T-helper 1 cell (primary cell): ENCODE results near the gene PDF.
A peak's percentile ranks its signal among the peaks of the same experiment; 100 is the strongest.

Source experiments
- DNase-seq, 5 donors: peaks; one replicate each; pipeline ENCODE4 v3.0.0-alpha.2; 2012 to 2020

The PDF gene

DNA sequence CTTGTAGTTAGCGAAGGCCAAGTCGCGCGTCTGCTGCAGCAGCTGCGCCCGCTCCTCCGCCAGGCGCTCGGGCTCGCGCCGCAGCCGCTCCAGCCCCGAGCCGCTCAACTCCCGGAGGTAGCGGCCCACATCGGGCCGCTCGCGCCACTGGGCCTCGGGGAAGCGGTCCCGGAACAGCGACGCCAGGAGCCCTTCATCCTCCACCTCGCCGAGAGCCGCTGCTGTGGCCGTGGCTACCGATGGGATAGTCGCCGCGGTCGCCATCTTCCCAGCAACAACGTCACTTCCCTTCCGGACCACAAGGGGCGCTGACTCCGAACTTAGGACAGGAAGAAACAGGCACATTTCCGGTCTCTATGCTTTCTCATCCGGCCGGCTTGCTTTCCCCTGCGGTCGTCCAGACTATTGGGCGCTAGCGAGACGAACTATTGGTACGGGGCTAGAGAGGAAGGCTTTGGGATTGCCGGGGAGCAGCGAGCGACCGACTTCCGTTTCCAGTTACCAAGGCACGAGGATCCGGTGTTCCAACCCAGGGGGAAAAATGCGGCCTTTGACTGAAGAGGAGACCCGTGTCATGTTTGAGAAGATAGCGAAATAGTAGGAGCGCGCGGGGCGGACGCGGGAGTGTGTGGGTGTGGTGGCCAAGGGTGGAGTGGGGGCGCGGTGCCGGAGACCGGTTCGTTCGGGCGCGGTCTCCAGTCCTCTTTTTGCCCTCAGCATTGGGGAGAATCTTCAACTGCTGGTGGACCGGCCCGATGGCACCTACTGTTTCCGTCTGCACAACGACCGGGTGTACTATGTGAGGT lies 9.1 kb upstream of the PDF start, which contains the start of the genes COG8 and NIP7:
Gene COG8 (minus strand): TSS at position 276 of the 806 bp plus-strand sequence. CDS start 12 bp downstream, at position 264.
Gene NIP7 (plus strand): TSS at position 484 of the 806 bp plus-strand sequence. CDS start 58 bp downstream, at position 542.
- peak; percentile 78 to 94 (median 86) for DNase-seq

DNA sequence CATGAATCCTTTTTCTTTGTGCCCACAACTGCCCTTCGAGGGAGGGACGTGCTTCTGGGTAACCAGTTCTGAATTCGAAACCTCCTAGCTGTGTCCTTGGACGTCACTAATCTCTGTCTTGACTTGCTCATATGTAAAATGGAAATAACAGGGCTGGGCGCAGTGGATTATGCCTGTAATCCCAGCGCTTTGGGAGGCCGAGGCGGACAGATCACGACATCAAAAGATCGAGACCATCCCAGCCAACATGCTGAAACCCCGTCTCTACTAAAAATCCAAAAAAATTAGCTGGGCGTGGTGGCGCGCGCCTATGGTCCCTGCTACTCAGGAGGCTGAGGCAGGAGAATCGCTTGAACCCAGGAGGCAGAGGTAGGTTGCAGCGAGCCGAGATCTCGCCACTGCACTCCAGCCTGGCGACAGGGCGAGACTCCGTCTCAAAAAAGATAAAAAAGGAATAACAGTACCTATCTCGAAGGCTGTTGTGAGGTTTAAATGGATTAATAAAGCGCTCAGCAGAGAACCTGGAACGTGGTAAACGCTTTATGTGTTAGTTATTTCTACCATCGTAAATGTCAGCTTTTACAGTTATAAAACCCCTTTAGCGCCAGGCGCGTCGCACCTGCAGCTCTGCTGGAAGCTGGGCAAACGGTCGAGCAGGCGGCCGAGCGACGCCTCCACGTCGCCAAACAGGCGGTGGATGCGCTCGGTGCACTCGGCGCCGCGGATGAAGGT lies 8.3 kb upstream of the PDF start:
- no peak for DNase-seq

GRCh38 chr16:69334696-69335095 lies 4.3 kb upstream of the PDF start:
- no peak for DNase-seq

GRCh38 chr16:69329369-69330285 lies 761 bp downstream of the PDF start:
- peak in 4 of 5 donors; percentile 29 to 56 (median 44) for DNase-seq

DNA sequence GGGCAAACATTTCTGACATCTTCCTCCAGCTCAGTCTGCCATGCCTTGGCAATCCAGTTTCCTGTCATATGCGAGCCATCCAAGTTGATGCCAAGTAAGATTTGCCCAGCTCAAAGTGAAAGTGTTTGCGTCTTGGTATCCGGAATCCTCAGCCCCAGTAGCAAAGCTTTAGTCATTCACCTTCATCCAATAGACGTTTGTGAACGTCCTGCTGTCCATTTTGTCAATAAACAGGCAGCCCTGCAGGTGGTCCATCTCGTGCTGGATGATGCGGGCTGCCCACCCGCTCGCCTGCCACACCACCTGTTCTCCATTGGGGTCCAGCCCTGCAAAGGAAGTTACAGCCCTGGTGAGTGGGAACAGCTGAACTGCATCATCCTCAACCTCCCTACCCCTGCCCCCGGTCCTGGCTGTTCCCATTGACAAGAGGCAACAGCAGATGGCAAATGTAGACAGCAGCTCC lies 1.5 kb downstream of the PDF start:
- DNase-seq: peak in 1 of 5 donors; percentile 54

- no peak for DNase-seq
Measured at GRCh38 chr16:69327585-69328310, 2.6 kb downstream of the PDF start.

GRCh38 chr16:69326172-69326873 lies 4.1 kb downstream of the PDF start:
- no peak for DNase-seq

DNA sequence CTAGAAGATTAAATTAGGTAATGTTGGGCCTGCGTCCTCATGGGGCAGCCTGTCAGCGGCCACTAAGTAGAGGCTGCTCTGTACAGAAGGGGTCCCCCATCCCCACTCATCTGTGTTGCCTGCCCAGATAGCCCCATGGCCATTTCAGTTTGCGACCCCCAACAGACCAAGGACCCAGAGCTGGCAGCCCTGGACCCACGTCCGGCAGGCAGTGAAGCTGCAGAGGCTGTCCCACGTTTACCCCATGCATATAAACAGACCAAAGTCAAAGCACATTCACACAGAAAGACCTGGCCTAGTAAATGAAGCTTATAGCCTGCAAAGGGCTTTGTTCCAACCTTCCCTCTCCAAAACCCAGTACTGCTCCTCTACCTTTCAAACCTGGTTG lies 4.6 kb downstream of the PDF start:
- DNase-seq: no peak

DNA sequence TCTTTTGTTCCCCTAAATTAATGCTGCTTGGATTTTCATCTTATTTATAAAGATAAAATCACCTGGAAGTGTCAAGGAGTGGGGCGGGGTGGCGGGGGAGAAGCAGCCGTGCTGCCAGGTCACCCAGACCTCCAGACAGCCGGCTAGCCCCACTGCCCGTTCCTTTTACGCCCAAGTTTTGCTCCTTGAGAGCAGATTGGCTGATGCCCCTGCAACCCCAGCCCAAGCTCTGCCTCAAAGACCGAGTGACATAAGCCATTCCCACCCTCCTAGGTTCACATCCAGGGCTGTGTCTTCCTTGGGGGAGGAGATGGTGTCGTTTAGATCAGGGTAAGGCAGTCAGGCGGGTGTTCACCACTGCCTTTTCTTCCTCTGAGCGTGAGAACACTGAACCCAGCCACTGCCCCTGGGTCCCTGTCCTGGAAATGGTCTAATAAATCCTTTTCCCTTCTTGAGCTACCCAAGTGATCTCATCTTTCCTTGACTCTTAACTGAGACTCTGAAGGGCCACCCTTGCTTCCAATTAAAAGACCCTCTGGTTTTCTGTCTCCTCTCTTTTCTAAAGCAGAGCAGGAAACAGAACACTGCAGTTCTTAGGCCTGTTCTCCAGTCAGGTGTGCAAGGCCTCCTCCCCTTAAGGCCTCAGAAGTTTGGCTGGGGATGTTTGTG lies 5.7 kb downstream of the PDF start:
- DNase-seq: no peak

DNA sequence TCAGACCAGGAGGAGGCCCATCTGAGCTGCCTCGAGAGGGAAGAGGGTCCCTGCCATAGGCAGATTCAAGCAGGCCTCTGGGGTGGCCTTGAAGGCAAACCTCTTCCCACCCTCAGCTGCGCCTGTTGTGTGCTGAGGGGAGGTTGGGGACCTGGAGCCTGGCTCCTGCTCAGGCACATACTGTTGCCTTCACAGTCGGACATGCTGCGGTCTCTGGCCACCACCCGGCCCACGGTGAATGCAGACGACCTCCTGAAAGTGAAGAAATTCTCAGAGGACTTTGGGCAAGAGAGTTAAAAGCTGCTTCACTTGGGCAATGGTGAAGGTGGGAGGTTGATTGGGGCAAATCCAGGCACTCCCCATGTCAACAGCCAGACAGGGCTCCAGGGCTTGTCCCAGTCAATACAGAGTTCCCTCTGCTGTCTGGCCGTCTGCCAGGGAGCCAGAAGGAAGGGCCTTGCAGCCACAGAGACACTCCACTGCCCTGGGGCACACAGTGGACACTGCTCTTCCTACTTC lies 6.3 kb downstream of the PDF start:
- no peak for DNase-seq

DNA sequence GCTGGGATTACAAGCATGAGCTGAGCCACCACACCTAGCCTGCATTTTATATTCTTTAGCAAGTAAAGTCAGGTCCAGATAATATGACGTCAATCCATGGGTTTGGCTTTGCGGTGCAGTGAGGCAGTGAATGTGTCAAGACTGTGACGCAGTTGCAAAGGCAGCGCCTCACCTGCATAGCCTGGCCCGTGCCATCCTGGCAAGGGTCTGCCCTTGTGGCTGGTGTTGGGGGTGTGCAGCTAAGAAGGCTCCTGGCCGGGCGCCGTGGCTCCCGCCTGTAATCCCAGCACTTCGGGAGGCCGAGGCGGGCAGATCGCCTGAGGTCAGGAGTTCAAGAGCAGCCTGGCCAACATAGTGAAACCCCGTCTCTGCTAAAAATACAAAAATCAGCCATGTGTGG lies 7.0 kb downstream of the PDF start:
- DNase-seq: no peak

- no peak for DNase-seq
Measured at GRCh38 chr16:69322343-69322742, 8.0 kb downstream of the PDF start.

- DNase-seq: no peak
Measured at GRCh38 chr16:69321080-69321479, 9.3 kb downstream of the PDF start.

DNA sequence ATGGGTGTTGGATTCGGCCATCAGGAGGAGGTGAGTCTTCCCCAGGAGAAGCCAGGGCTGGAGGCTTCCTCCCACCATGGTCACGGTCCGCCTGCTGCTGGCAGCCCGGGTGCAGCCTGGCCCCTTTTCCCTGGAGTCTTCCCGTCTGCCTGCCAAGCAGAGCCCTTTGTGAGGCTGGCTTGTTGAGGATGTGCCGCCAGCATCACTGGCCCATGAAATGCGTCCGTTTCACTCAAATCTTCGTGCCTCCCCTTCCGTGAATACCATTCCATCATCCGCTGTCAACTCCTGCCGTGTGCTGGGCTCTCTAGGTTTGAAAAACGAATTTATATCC lies 9.7 kb downstream of the PDF start:
- no peak for DNase-seq

DNA sequence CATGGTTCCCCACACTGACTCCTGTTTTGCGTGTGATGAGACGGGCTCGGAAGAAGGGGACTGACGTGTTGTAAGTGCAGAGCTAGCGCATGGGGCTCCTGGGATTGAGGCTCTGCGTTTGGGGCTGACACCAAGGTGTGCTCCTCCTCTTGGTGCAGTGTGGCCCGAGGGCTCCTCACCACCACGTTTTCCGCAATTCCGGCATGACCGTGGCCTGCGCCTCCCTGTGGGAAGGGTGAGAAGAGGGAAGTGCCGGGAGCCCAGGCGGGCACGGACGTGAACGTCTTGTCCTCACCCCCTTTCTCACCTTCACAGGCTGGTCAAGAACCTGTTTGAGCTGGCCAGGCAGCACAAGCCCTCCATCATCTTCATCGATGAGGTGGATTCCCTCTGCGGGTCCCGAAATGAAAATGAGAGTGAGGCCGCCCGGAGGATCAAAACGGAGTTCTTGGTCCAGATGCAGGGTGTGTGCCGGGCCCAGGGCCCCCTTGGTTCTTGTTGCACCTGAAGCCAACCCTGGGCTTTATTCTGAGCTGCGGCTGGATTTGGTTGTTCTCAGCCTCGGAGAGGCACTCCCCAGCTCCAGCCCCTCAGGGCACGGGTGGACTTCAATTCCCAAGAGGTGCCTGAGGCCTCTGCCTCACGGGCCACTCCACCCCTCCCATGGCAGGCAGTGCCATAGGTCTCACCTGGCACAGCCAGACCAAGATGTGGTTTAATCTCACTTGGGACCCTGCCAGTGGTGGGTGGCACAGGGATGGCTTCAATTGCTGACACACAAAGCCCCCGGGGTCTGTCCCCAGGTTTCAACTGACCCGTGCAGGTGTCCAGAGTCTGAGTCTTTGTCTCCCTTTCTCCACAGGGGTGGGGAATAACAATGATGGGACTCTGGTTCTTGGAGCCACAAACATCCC lies 10.3 kb downstream of the PDF start:
- no peak for DNase-seq

DNA sequence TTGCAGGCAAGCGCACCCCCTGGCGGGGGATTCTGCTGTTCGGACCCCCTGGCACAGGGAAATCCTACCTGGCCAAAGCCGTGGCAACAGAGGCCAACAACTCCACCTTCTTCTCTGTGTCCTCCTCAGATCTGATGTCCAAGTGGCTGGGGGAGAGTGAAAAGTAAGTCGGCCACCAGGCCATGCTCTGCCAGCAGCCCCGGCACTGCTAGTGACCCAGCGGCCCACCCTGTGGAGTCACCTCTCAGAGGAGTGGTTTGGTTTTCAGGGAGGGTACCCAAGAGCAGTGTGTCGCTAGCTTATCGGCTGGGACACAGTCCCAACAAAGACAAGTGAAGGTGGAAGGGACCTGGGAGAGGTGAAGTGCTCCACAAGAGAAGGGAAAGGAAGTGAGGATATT lies 11.0 kb downstream of the PDF start:
- no peak for DNase-seq

GRCh38 chr16:69318911-69319289 lies 11.5 kb downstream of the PDF start:
- no peak for DNase-seq

GRCh38 chr16:69318177-69318910 lies 12.0 kb downstream of the PDF start:
- DNase-seq: no peak

- no peak for DNase-seq
Measured at GRCh38 chr16:69316595-69317034, 13.8 kb downstream of the PDF start.
